HepG2 (cell line): ENCODE measurements around the gene PDE4C. TPM values are rescaled to one million over a fixed set of nuclear protein-coding genes. Genes with fewer than 3 reads are reported as not detected.

Experiments used
- AFF4 ChIP-seq: sonication (generic); formaldehyde crosslinking; IDR thresholded peaks from 2 replicates; pipeline ENCODE4 v1.4.0; 2020; ENCODE audit warnings: missing genetic modification reagents
- CENPX ChIP-seq: sonication (generic); formaldehyde crosslinking; IDR thresholded peaks from 2 replicates; pipeline ENCODE4 v1.9.0; 2021; ENCODE audit warnings: mild to moderate bottlenecking, missing genetic modification reagents, moderate library complexity
- HNRNPH1 ChIP-seq: fragments of 200-400 bp; formaldehyde crosslinking; optimal IDR thresholded peaks from 2 replicates; pipeline ENCODE3; 2017; ENCODE audit warnings: mild to moderate bottlenecking, low read depth, low read length
- KAT7 ChIP-seq: IDR thresholded peaks from 2 replicates; pipeline ENCODE4 v1.6.1; 2018; ENCODE audit warnings: borderline replicate concordance, missing compliant biosample characterization
- NFKB2 ChIP-seq: sonication (generic); formaldehyde crosslinking; IDR thresholded peaks from 2 replicates; pipeline ENCODE4 v1.4.0; 2020; ENCODE audit warnings: missing genetic modification reagents, borderline replicate concordance
- PLSCR1 ChIP-seq: sonication (generic); formaldehyde crosslinking; IDR thresholded peaks from 2 replicates; pipeline ENCODE4 v1.5.0; 2020; ENCODE audit warnings: missing genetic modification reagents, mild to moderate bottlenecking, borderline replicate concordance
- PRDM10 ChIP-seq: sonication (generic); formaldehyde crosslinking; IDR thresholded peaks from 2 replicates; pipeline ENCODE4 v1.4.0; 2020; ENCODE audit warnings: low read depth, missing genetic modification reagents
- SALL1 ChIP-seq: sonication (generic); formaldehyde crosslinking; IDR thresholded peaks from 2 replicates; pipeline ENCODE4 v1.8.0; 2022; ENCODE audit warnings: mild to moderate bottlenecking, missing genetic modification reagents
- TOPORS ChIP-seq: sonication (generic); formaldehyde crosslinking; IDR thresholded peaks from 2 replicates; pipeline ENCODE4 v1.8.0; 2023; ENCODE audit warnings: mild to moderate bottlenecking, missing genetic modification reagents
- ZFX ChIP-seq: sonication (generic); formaldehyde crosslinking; IDR thresholded peaks from 2 replicates; pipeline ENCODE4 v1.4.0; 2020; ENCODE audit warnings: mild to moderate bottlenecking, low read depth, missing genetic modification reagents, moderate library complexity
- ZNF431 ChIP-seq: sonication (generic); formaldehyde crosslinking; IDR thresholded peaks from 2 replicates; pipeline ENCODE4 v1.9.0; 2022; ENCODE audit warnings: missing genetic modification reagents, low read depth, mild to moderate bottlenecking, borderline replicate concordance
- ZNF512 ChIP-seq: sonication (generic); formaldehyde crosslinking; IDR thresholded peaks from 2 replicates; pipeline ENCODE4 v1.4.0; 2020; ENCODE audit warnings: mild to moderate bottlenecking, missing genetic modification reagents
- polyA plus RNA-seq, 8 experiments: library from polyadenylated mRNA; depleted of rRNA in 3 of 8; stranded (reverse) in 7 of 8; unstranded in 1 of 8; fragments of >200 nt; fragmentation: Illumina TruSeq in 4 of 8; extraction: Trizol in 4 of 8; gene quantifications; 2 replicates each; pipeline versions ENCODE4 v1.2.1 to v1.2.3, GENCODE V29; 2011 to 2016; ENCODE audit warnings: low read depth in 4 of 8, missing spikeins in 1 of 8, mixed read lengths in 1 of 8; ENCODE audit not compliant: insufficient read depth in 1 of 8
- total RNA-seq, 5 experiments: library from RNA; depleted of rRNA; stranded (reverse); fragments of >200 nt; fragmentation: Illumina TruSeq; extraction: Trizol; gene quantifications; 2 replicates each; pipeline ENCODE4 v1.2.3, GENCODE V29; 2016; ENCODE audit warnings: low read depth in 1 of 5
- TF ChIP-seq, protein P1 (sequence below): sonication (generic); formaldehyde crosslinking; IDR thresholded peaks from 2 replicates; pipeline ENCODE4 v1.8.0; 2022; ENCODE audit warnings: missing genetic modification reagents, mild to moderate bottlenecking, borderline replicate concordance
- TF ChIP-seq, protein P2 (sequence below): sonication (generic); formaldehyde crosslinking; conservative IDR thresholded peaks from 2 replicates; pipeline ENCODE4 v1.8.0; 2022; ENCODE audit warnings: mild to moderate bottlenecking, moderate library complexity, missing genetic modification reagents

Gene PDE4C
- total and polyA plus RNA-seq, 2 of the 13 experiments (the other 11 are each of a cell fraction or from before 2014, with no cell fraction given), result 1.4 to 14.0 TPM

DNA sequence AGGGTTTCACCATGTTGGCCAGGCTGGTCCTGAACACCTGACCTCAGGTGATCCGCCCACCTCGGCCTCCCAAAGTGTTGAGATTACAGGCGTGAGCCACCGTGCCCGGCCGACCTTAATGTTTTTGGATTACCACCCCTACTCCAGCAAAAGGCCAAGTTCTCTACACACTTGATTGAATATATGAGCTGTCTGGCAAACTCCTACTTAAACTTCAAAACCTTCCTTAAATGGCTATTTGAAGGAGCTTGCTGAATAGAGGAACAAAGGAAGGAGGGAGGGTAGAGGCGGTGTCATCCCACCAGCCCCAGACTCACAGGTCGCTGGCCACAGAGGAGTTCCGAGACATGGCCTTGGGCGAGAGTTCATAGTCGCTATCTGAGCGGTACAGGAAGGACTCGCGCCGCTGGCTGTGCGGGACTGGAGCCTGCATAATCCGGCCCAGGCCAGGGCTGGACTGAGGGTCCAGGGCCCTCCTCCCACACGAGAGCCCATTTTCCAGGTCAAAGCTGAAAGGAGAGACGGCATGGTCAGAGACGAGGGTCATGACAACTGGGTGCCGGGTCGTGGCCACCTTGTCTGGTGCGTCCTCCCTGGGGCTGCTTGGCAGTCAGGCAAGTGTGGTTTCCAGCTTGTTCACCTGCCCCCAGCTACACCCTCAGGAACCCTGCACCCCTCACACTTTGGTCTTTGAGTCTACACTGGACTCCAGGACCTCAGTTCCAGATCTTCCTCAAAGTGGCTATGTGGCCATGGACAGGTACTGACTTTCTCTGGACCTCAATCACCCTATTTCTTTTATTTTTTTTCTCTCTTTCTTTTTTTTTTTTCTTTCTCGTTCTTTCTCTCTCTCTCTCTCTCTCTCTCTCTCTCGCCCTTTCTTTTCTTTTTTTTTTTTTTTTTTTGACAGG, 4.2 kb downstream of the PDE4C start (continued):
- TF ChIP-seq, protein P1, sequence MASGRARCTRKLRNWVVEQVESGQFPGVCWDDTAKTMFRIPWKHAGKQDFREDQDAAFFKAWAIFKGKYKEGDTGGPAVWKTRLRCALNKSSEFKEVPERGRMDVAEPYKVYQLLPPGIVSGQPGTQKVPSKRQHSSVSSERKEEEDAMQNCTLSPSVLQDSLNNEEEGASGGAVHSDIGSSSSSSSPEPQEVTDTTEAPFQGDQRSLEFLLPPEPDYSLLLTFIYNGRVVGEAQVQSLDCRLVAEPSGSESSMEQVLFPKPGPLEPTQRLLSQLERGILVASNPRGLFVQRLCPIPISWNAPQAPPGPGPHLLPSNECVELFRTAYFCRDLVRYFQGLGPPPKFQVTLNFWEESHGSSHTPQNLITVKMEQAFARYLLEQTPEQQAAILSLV (CRISPR knock-in tag), result peak; percentile 22; the same call in 1 of the 2 replicates
- no peak for TF ChIP-seq CENPX
- no peak for TF ChIP-seq HNRNPH1
- no peak for TF ChIP-seq NFKB2 (CRISPR knock-in tag)
- TF ChIP-seq PLSCR1 (CRISPR knock-in tag), result no peak
- TF ChIP-seq, protein P2, sequence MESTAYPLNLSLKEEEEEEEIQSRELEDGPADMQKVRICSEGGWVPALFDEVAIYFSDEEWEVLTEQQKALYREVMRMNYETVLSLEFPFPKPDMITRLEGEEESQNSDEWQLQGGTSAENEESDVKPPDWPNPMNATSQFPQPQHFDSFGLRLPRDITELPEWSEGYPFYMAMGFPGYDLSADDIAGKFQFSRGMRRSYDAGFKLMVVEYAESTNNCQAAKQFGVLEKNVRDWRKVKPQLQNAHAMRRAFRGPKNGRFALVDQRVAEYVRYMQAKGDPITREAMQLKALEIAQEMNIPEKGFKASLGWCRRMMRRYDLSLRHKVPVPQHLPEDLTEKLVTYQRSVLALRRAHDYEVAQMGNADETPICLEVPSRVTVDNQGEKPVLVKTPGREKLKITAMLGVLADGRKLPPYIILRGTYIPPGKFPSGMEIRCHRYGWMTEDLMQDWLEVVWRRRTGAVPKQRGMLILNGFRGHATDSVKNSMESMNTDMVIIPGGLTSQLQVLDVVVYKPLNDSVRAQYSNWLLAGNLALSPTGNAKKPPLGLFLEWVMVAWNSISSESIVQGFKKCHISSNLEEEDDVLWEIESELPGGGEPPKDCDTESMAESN, result no peak
- TF ChIP-seq PRDM10 (CRISPR knock-in tag), result no peak
- TF ChIP-seq SALL1, result peak; percentile 41
- peak; percentile 72; the same call in 1 of the 2 replicates for TF ChIP-seq ZNF512
- no peak for TF ChIP-seq ZNF431 (CRISPR knock-in tag)
- TF ChIP-seq KAT7 (CRISPR knock-in tag), result no peak
- peak; percentile 60 for TF ChIP-seq ZFX (CRISPR knock-in tag)
- no peak for TF ChIP-seq TOPORS (CRISPR knock-in tag)
- TF ChIP-seq AFF4 (CRISPR knock-in tag), result no peak
